K562 (cell line): Measurements from ENCODE around the gene ZBTB22. TPM values are rescaled to one million over a fixed set of nuclear protein-coding genes. Genes with fewer than 3 reads are reported as not detected.

Experiments
- ARID4B ChIP-seq: sonication (generic); formaldehyde crosslinking; IDR thresholded peaks from 2 replicates; pipeline ENCODE4 v1.8.0; 2022; ENCODE audit warnings: mild to moderate bottlenecking, missing genetic modification reagents
- BRD4 ChIP-seq: fragments of 200-600 bp; sonication (generic); IDR thresholded peaks from 2 replicates; pipeline ENCODE4 v1.6.1; 2017; ENCODE audit warnings: inconsistent platforms
- BRD9 ChIP-seq: fragments of 450-650 bp; IDR thresholded peaks from 2 replicates; pipeline ENCODE4 v1.6.1; 2018; ENCODE audit warnings: low read depth; ENCODE audit not compliant: partially characterized antibody
- C11orf30 ChIP-seq: fragments of 450-650 bp; IDR thresholded peaks from 2 replicates; pipeline ENCODE4 v1.6.1; 2016; ENCODE audit warnings: low read depth, mild to moderate bottlenecking
- ETS2 ChIP-seq: IDR thresholded peaks from 2 replicates; pipeline ENCODE4 v1.6.1; 2016; ENCODE audit warnings: borderline replicate concordance, missing genetic modification characterization, mild to moderate bottlenecking, moderate library complexity, missing compliant biosample characterization; ENCODE audit not compliant: poor library complexity, severe bottlenecking
- HDAC1 ChIP-seq, 2 experiments: fragments of 450-650 bp; IDR thresholded peaks; 2 replicates each; pipeline ENCODE4 v1.6.1; 2016 to 2017; ENCODE audit warnings: inconsistent platforms in 1 of 2, mild to moderate bottlenecking in 1 of 2, moderate library complexity in 1 of 2
- MCM2 ChIP-seq: fragments of 450-650 bp; IDR thresholded peaks from 2 replicates; pipeline ENCODE4 v1.6.1; 2017; ENCODE audit warnings: low read depth, mild to moderate bottlenecking
- RNF219 ChIP-seq: fragments of 250-450 bp; sonication (Bioruptor Pico); IDR thresholded peaks from 2 replicates; pipeline ENCODE4 v1.5.0; 2022; ENCODE audit warnings: mild to moderate bottlenecking
- SMARCA5 ChIP-seq: fragments of 450-650 bp; IDR thresholded peaks from 2 replicates; pipeline ENCODE4 v1.6.1; 2016
- SMARCC2 ChIP-seq: fragments of 450-650 bp; IDR thresholded peaks from 2 replicates; pipeline ENCODE4 v1.6.1; 2017; ENCODE audit warnings: antibody characterized with exemption, moderate library complexity, mild to moderate bottlenecking, low read depth
- ZBTB26 ChIP-seq: fragments of 450-650 bp; formaldehyde crosslinking; IDR thresholded peaks from 2 replicates; pipeline ENCODE4 v1.4.0; 2022; ENCODE audit warnings: missing genetic modification characterization
- ZNF217 ChIP-seq: sonication (generic); formaldehyde crosslinking; IDR thresholded peaks from 2 replicates; pipeline ENCODE4 v1.8.0; 2022; ENCODE audit warnings: mild to moderate bottlenecking, missing genetic modification reagents
- ZNF408 ChIP-seq: fragments of 250-450 bp; sonication (Bioruptor Pico); IDR thresholded peaks from 2 replicates; pipeline ENCODE4 v1.4.0; 2020; ENCODE audit warnings: low read depth, mild to moderate bottlenecking, moderate library complexity
- ZNF449 ChIP-seq: fragments of 250-450 bp; sonication (Bioruptor Pico); IDR thresholded peaks from 2 replicates; pipeline ENCODE4 v1.8.0; 2022; ENCODE audit warnings: moderate library complexity, mild to moderate bottlenecking, inconsistent platforms
- ZNF57 ChIP-seq: fragments of 450-650 bp; formaldehyde crosslinking; IDR thresholded peaks from 2 replicates; pipeline ENCODE4 v1.4.0; 2020; ENCODE audit warnings: mild to moderate bottlenecking, moderate library complexity
- polyA plus RNA-seq, 8 experiments: library from polyadenylated mRNA; depleted of rRNA in 4 of 8; stranded (reverse) in 5 of 8; unstranded in 3 of 8; fragments of >200 nt; fragmentation: Nextera tagmentation in 2 of 8; fragmentation: Illumina TruSeq in 1 of 8; extraction: Ambion mirVana in 2 of 8; extraction: Trizol in 1 of 8; gene quantifications; 2 replicates each; pipeline versions ENCODE4 v1.2.1 to v1.2.3, GENCODE V29; 2011 to 2014; ENCODE audit warnings: inconsistent platforms in 1 of 8, missing spikeins in 1 of 8
- total RNA-seq, 7 experiments: library from RNA; depleted of rRNA in 6 of 7; stranded (reverse); fragments of >200 nt in 6 of 7; fragmentation: Illumina TruSeq in 2 of 7; extraction: Trizol in 2 of 7; gene quantifications; 2 replicates each; pipeline versions ENCODE4 v1.2.1 to v1.2.3, GENCODE V29; 2011 to 2021; ENCODE audit warnings: low replicate concordance in 1 of 7

Gene ZBTB22
- total and polyA plus RNA-seq, 9 of the 15 experiments (the other 6 are each of a cell fraction or from before 2014, with no cell fraction given): 0.21 to 11.9 (median 7.1) TPM

GRCh38 chr6:33271468-33272274 lies 45.9 kb downstream of the ZBTB22 start, which contains the start of the genes RPS18 and VPS52 (continued):
- TF ChIP-seq BRD4: peak; percentile 98
- peak; percentile 4; the same call in 1 of the 2 replicates for TF ChIP-seq SMARCC2
- TF ChIP-seq ARID4B: peak; percentile 81
- TF ChIP-seq BRD9: peak; percentile 98
- 0 out of 2 replicates have a peak, but pooled peaks have one; percentile 22 for TF ChIP-seq ZNF57 (CRISPR knock-in tag)
- TF ChIP-seq ZNF217 (CRISPR knock-in tag): no peak
- TF ChIP-seq C11orf30: peak; percentile 99
- no peak for TF ChIP-seq MCM2
- peak; percentile 71 for TF ChIP-seq ZBTB26
- no peak for TF ChIP-seq ETS2 (tag)
- TF ChIP-seq SMARCA5: 0 out of 2 replicates have a peak, but pooled peaks have one; percentile 10
- peak; percentile 10; the same call in 1 of the 2 replicates for TF ChIP-seq ZNF449 (CRISPR knock-in tag)
- no peak for TF ChIP-seq RNF219 (CRISPR knock-in tag)
- 0 out of 2 replicates have a peak, but pooled peaks have one; percentile 38 for TF ChIP-seq ZNF408
- peak; percentile 51 to 98; a peak in 3 of 4 replicates for TF ChIP-seq HDAC1 (IDR thresholded peaks at IDR 0.05)
